Neural progenitor cell (in vitro differentiated cells): ENCODE results near the gene RAB11FIP2. TPM values are rescaled to one million over a fixed set of nuclear protein-coding genes. Genes with fewer than 3 reads are reported as not detected.
A peak's percentile ranks its signal among the peaks of the same experiment; 100 is the strongest.

Source experiments
- DNase-seq: peaks from one replicate; pipeline ENCODE4 v3.0.0-alpha.2; 2016; ENCODE audit warnings: low spot score
- H2AFZ ChIP-seq: fragments of 200-600 bp; sonication (generic); replicated peaks from 2 replicates; pipeline ENCODE4 v1.6.1; 2016; ENCODE audit warnings: antibody characterized with exemption
- H3F3A ChIP-seq: fragments of 200-600 bp; sonication (generic); 2 replicates; pipeline ENCODE4 v1.6.1; 2016; ENCODE audit warnings: antibody characterized with exemption, low read depth
- H3K27ac ChIP-seq: fragments of 200-600 bp; sonication (generic); 2 replicates; pipeline ENCODE4 v1.5.1; 2016; ENCODE audit warnings: mild to moderate bottlenecking
- H3K27me3 ChIP-seq: fragments of 200-600 bp; sonication (generic); 2 replicates; pipeline ENCODE4 v1.6.1; 2016; ENCODE audit warnings: mild to moderate bottlenecking, moderate library complexity
- H3K36me3 ChIP-seq: fragments of 200-600 bp; sonication (generic); 2 replicates; pipeline ENCODE4 v1.5.1; 2016
- H3K4me1 ChIP-seq: fragments of 200-600 bp; sonication (generic); 2 replicates; pipeline ENCODE4 v1.6.1; 2016; ENCODE audit warnings: mixed run types
- H3K4me2 ChIP-seq: fragments of 200-600 bp; sonication (generic); 2 replicates; pipeline ENCODE4 v1.6.1; 2016
- H3K4me3 ChIP-seq: fragments of 200-600 bp; sonication (generic); 2 replicates; pipeline ENCODE4 v1.5.1; 2016
- H3K79me2 ChIP-seq: fragments of 200-600 bp; sonication (generic); 2 replicates; pipeline ENCODE4 v1.6.1; 2016; ENCODE audit warnings: low read depth
- H3K9ac ChIP-seq: fragments of 200-600 bp; sonication (generic); 2 replicates; pipeline ENCODE4 v1.6.1; 2016
- H3K9me3 ChIP-seq: fragments of 200-600 bp; sonication (generic); 2 replicates; pipeline ENCODE4 v1.5.1; 2016; ENCODE audit warnings: low read depth
- H4K20me1 ChIP-seq: fragments of 200-600 bp; sonication (generic); 2 replicates; pipeline ENCODE4 v1.6.1; 2016; ENCODE audit warnings: low read depth
- H3K27ac Mint-ChIP-seq: 3 replicates; pipeline ENCODE4 v1.8.0; 2021; ENCODE audit warnings: mixed read lengths
- H3K27me3 Mint-ChIP-seq: 2 replicates; pipeline ENCODE4 v1.8.0; 2022; ENCODE audit warnings: low read depth, mild to moderate bottlenecking, inconsistent platforms, moderate library complexity, mixed read lengths; ENCODE audit not compliant: insufficient read depth
- H3K36me3 Mint-ChIP-seq: 3 replicates; pipeline ENCODE4 v1.8.0; 2021; ENCODE audit warnings: mixed read lengths
- H3K4me1 Mint-ChIP-seq: 3 replicates; pipeline ENCODE4 v1.8.0; 2021; ENCODE audit warnings: mixed read lengths
- H3K4me3 Mint-ChIP-seq: 3 replicates; pipeline ENCODE4 v1.8.0; 2021; ENCODE audit warnings: mild to moderate bottlenecking, moderate library complexity, mixed read lengths
- H3K9me3 Mint-ChIP-seq: 3 replicates; pipeline ENCODE4 v1.8.0; 2020; ENCODE audit warnings: mixed read lengths
- EZH2 ChIP-seq: fragments of 200-600 bp; sonication (generic); IDR thresholded peaks from 2 replicates; pipeline ENCODE4 v1.6.1; 2017; ENCODE audit warnings: antibody characterized with exemption, mild to moderate bottlenecking, moderate library complexity
- EZH2phosphoT487 ChIP-seq: fragments of 200-600 bp; sonication (generic); IDR thresholded peaks from 2 replicates; pipeline ENCODE4 v1.6.1; 2017; ENCODE audit warnings: antibody characterized with exemption
- total RNA-seq: library from RNA; depleted of rRNA; stranded (reverse); fragments of >200 nt; gene quantifications from 2 replicates; pipeline ENCODE4 v1.2.3, GENCODE V29; 2015; ENCODE audit warnings: low replicate concordance
- TF ChIP-seq, protein P1 (sequence below): fragments of 200-600 bp; sonication (generic); IDR thresholded peaks from 2 replicates; pipeline ENCODE4 v1.5.1; 2017; ENCODE audit warnings: antibody characterized with exemption, mild to moderate bottlenecking

The RAB11FIP2 gene
- total RNA-seq, 1 donor from 2014 or later: 50.7 TPM

DNA sequence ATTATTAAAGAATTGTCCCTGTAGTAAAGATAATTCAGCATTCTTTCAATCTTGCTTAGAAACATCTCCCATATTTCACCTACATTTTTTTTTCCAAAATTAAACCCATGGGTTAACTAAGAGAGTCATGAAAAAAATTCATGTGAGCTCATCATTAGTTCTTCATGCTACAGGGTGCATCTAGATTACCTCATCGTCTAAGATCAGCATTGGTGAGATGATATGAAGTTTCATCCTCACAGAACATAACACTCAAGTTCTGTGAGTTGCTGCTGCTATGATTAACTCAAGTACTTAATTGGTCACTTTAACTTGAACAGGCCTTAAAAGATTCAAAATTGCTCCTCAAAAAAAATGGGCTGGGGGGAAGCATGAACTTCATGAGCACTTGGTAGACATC is 50.0 kb downstream of the RAB11FIP2 start:
- H3K4me1 ChIP-seq: peaks cover 16% of the 10 kb centered on the region
- Mint-ChIP-seq H3K27me3 (no peaks in the 10 kb centered on the region), H3K4me3 (no peak overlapping the region), H3K36me3 (peaks cover 10% of the 10 kb centered on the region), H3K9me3 (no peaks in the 10 kb centered on the region), H3K4me1 (peaks cover 9% of the 10 kb centered on the region), H3K27ac (no peak overlapping the region)
- no peaks in the 10 kb centered on the region for H3K79me2 ChIP-seq
- TF ChIP-seq EZH2phosphoT487: no peak
- no peak for TF ChIP-seq EZH2
- TF ChIP-seq, protein P1, sequence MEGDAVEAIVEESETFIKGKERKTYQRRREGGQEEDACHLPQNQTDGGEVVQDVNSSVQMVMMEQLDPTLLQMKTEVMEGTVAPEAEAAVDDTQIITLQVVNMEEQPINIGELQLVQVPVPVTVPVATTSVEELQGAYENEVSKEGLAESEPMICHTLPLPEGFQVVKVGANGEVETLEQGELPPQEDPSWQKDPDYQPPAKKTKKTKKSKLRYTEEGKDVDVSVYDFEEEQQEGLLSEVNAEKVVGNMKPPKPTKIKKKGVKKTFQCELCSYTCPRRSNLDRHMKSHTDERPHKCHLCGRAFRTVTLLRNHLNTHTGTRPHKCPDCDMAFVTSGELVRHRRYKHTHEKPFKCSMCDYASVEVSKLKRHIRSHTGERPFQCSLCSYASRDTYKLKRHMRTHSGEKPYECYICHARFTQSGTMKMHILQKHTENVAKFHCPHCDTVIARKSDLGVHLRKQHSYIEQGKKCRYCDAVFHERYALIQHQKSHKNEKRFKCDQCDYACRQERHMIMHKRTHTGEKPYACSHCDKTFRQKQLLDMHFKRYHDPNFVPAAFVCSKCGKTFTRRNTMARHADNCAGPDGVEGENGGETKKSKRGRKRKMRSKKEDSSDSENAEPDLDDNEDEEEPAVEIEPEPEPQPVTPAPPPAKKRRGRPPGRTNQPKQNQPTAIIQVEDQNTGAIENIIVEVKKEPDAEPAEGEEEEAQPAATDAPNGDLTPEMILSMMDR: no peak
- no peaks in the 10 kb centered on the region for H3F3A ChIP-seq
- H3K27me3 ChIP-seq: no peaks in the 10 kb centered on the region
- DNase-seq: no peak
- H3K36me3 ChIP-seq: no peaks in the 10 kb centered on the region
- no peaks in the 10 kb centered on the region for H3K9me3 ChIP-seq
- no peak overlapping the region for H2AFZ ChIP-seq
- H3K27ac ChIP-seq: no peak overlapping the region
- no peak overlapping the region for H3K4me2 ChIP-seq
- no peak overlapping the region for H3K4me3 ChIP-seq
- H4K20me1 ChIP-seq: no peaks in the 10 kb centered on the region
- H3K9ac ChIP-seq: no peak overlapping the region

DNA sequence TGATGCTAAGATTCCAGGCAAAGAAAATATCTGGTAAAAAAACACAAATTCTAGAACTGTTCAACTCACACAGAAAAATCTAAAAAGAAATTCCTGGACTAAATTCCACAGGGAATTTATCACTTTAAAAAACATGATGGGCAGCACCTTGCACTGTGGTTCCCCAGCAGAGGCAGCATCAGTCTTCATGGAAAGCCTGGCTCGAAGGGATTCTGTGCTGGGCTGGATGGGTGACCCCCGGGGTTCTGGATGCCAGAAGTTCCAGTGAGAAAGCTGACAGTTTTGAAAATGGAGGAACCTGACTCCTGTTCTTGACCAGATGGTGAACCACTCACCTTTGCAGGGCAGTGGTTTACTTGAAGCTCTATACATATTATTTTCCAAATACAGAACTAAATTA is 52.0 kb downstream of the RAB11FIP2 start:
- TF ChIP-seq, protein P1: no peak
- TF ChIP-seq EZH2phosphoT487: no peak
- TF ChIP-seq EZH2: no peak
- no peaks in the 10 kb centered on the region for H3K27me3 ChIP-seq
- H3K4me1 Mint-ChIP-seq: peaks cover 22% of the 10 kb centered on the region
- no peaks in the 10 kb centered on the region for H4K20me1 ChIP-seq
- no peaks in the 10 kb centered on the region for H3K9me3 ChIP-seq
- peaks cover 29% of the 10 kb centered on the region for H3K4me1 ChIP-seq
- H3K27ac Mint-ChIP-seq: no peak overlapping the region
- H3K9me3 Mint-ChIP-seq: no peaks in the 10 kb centered on the region
- no peaks in the 10 kb centered on the region for H3K36me3 ChIP-seq
- peaks cover under 1% of the 10 kb centered on the region for H3F3A ChIP-seq
- no peak overlapping the region for H3K4me2 ChIP-seq
- H3K27ac ChIP-seq: no peak overlapping the region
- no peaks in the 10 kb centered on the region for H3K27me3 Mint-ChIP-seq
- H3K36me3 Mint-ChIP-seq: peaks cover 5% of the 10 kb centered on the region
- H3K4me3 Mint-ChIP-seq: no peak overlapping the region
- no peak overlapping the region for H2AFZ ChIP-seq
- no peaks in the 10 kb centered on the region for H3K79me2 ChIP-seq
- no peak overlapping the region for H3K4me3 ChIP-seq
- no peak overlapping the region for H3K9ac ChIP-seq
- DNase-seq: peak; percentile 21

- Histone ChIP-seq H3K9me3 (no peaks in the 10 kb centered on the region), H3K27me3 (no peaks in the 10 kb centered on the region), H3K79me2 (no peaks in the 10 kb centered on the region), H4K20me1 (no peaks in the 10 kb centered on the region), H3K27ac (no peak overlapping the region), H3F3A (peaks cover 6% of the 10 kb centered on the region), H3K9ac (no peak overlapping the region), H3K4me1 (peaks cover 31% of the 10 kb centered on the region), H3K4me3 (no peak overlapping the region), H3K4me2 (no peak overlapping the region), H3K36me3 (no peaks in the 10 kb centered on the region), H2AFZ (no peak overlapping the region)
- Mint-ChIP-seq H3K36me3 (peaks cover 3% of the 10 kb centered on the region), H3K9me3 (no peaks in the 10 kb centered on the region), H3K27me3 (no peaks in the 10 kb centered on the region), H3K4me1 (peaks cover 25% of the 10 kb centered on the region), H3K4me3 (no peak overlapping the region), H3K27ac (peak overlapping the region; percentile 1)
- TF ChIP-seq EZH2phosphoT487 (no peak), EZH2 (no peak)
- TF ChIP-seq, protein P1: no peak
- DNase-seq: no peak
Observed at GRCh38 chr10:117993166-117993565, 53.6 kb downstream of the RAB11FIP2 start.
